ENCODE data around the gene CSNK1G1.

DNA sequence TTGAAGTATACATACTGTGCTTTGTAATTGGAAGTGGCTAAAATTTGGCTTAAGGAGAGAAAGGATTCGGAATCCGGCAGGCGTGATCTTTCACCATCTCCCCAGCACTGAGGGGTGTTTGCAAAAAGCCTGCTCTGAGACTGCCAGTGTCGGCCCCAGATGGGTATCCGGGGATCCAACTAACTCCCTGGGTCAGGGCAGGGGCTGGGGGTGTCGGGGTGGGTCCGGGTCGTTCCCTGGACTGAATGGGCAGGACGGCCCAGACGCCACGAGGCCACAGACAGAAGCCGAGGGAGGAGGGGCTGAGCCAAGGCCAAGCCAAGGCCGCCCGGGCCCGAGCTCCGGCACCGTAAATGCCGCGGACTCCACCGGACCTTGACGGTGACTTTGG lies 193.5 kb downstream of the CSNK1G1 start:
- TF ChIP-seq, protein P1, sequence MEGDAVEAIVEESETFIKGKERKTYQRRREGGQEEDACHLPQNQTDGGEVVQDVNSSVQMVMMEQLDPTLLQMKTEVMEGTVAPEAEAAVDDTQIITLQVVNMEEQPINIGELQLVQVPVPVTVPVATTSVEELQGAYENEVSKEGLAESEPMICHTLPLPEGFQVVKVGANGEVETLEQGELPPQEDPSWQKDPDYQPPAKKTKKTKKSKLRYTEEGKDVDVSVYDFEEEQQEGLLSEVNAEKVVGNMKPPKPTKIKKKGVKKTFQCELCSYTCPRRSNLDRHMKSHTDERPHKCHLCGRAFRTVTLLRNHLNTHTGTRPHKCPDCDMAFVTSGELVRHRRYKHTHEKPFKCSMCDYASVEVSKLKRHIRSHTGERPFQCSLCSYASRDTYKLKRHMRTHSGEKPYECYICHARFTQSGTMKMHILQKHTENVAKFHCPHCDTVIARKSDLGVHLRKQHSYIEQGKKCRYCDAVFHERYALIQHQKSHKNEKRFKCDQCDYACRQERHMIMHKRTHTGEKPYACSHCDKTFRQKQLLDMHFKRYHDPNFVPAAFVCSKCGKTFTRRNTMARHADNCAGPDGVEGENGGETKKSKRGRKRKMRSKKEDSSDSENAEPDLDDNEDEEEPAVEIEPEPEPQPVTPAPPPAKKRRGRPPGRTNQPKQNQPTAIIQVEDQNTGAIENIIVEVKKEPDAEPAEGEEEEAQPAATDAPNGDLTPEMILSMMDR (IDR thresholded peaks at IDR 0.05; ENCODE audit: low read length), result no peak
- no peak for TF ChIP-seq EZH2 (optimal IDR thresholded peaks at IDR 0.05; ENCODE audit: low read depth, low read length)
